ENCODE data around the gene OVCH1.

- TF ChIP-seq ETS1 (conservative IDR thresholded peaks at IDR 0.05; ENCODE audit: control insufficient read depth, low read depth, low read length) (no peak), GABPA (tag; conservative IDR thresholded peaks at IDR 0.05; ENCODE audit: low read depth) (no peak), MYNN (IDR thresholded peaks at IDR 0.05) (no peak), MYNN (CRISPR knock-in tag; IDR thresholded peaks at IDR 0.05) (no peak), MEF2A (IDR thresholded peaks at IDR 0.05; ENCODE audit: control insufficient read depth, low read depth, low read length) (no peak), CTCF (IDR thresholded peaks at IDR 0.05 in 2 of 3, conservative IDR thresholded peaks at IDR 0.05 in 1 of 3; ENCODE audit: insufficient read depth in 2 of 3, low read depth in 1 of 3, low read length in 3 of 3) (no peak), ZNF143 (CRISPR knock-in tag; IDR thresholded peaks at IDR 0.05) (no peak), CBFA2T3 (IDR thresholded peaks at IDR 0.05) (no peak), NCOA2 (IDR thresholded peaks at IDR 0.05; ENCODE audit: partially characterized antibody in 2 of 2) (no peak), ZFP36 (IDR thresholded peaks at IDR 0.05; ENCODE audit: low read depth, low read length, partially characterized antibody) (no peak)
- TF ChIP-seq, protein P1, sequence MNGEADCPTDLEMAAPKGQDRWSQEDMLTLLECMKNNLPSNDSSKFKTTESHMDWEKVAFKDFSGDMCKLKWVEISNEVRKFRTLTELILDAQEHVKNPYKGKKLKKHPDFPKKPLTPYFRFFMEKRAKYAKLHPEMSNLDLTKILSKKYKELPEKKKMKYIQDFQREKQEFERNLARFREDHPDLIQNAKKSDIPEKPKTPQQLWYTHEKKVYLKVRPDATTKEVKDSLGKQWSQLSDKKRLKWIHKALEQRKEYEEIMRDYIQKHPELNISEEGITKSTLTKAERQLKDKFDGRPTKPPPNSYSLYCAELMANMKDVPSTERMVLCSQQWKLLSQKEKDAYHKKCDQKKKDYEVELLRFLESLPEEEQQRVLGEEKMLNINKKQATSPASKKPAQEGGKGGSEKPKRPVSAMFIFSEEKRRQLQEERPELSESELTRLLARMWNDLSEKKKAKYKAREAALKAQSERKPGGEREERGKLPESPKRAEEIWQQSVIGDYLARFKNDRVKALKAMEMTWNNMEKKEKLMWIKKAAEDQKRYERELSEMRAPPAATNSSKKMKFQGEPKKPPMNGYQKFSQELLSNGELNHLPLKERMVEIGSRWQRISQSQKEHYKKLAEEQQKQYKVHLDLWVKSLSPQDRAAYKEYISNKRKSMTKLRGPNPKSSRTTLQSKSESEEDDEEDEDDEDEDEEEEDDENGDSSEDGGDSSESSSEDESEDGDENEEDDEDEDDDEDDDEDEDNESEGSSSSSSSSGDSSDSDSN (IDR thresholded peaks at IDR 0.05; ENCODE audit: borderline replicate concordance in 1 of 2, low read depth in 2 of 2, low read length in 2 of 2), result no peak
- TF ChIP-seq, protein P2, sequence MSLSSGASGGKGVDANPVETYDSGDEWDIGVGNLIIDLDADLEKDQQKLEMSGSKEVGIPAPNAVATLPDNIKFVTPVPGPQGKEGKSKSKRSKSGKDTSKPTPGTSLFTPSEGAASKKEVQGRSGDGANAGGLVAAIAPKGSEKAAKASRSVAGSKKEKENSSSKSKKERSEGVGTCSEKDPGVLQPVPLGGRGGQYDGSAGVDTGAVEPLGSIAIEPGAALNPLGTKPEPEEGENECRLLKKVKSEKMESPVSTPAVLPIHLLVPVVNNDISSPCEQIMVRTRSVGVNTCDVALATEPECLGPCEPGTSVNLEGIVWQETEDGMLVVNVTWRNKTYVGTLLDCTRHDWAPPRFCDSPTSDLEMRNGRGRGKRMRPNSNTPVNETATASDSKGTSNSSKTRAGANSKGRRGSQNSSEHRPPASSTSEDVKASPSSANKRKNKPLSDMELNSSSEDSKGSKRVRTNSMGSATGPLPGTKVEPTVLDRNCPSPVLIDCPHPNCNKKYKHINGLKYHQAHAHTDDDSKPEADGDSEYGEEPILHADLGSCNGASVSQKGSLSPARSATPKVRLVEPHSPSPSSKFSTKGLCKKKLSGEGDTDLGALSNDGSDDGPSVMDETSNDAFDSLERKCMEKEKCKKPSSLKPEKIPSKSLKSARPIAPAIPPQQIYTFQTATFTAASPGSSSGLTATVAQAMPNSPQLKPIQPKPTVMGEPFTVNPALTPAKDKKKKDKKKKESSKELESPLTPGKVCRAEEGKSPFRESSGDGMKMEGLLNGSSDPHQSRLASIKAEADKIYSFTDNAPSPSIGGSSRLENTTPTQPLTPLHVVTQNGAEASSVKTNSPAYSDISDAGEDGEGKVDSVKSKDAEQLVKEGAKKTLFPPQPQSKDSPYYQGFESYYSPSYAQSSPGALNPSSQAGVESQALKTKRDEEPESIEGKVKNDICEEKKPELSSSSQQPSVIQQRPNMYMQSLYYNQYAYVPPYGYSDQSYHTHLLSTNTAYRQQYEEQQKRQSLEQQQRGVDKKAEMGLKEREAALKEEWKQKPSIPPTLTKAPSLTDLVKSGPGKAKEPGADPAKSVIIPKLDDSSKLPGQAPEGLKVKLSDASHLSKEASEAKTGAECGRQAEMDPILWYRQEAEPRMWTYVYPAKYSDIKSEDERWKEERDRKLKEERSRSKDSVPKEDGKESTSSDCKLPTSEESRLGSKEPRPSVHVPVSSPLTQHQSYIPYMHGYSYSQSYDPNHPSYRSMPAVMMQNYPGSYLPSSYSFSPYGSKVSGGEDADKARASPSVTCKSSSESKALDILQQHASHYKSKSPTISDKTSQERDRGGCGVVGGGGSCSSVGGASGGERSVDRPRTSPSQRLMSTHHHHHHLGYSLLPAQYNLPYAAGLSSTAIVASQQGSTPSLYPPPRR (CRISPR knock-in tag; IDR thresholded peaks at IDR 0.05; ENCODE audit: borderline replicate concordance), result no peak
These were observed 49.3 kb downstream of the OVCH1 start for GRCh38 chr12:29448157-29448556.

Measured in K562 (cell line).